Large intestine (tissue), 3 donors: ENCODE measurements around the gene FBXO42. TPM values are rescaled to one million over a fixed set of nuclear protein-coding genes. Genes with fewer than 3 reads are reported as not detected.
A peak's percentile ranks its signal among the peaks of the same experiment; 100 is the strongest.

ENCODE experiments used
- DNase-seq, 2 donors: peaks; one replicate each; pipeline versions ENCODE4 v3.0.0 to v3.0.0-alpha.2; 2013
- H3K27ac ChIP-seq: one replicate; pipeline ENCODE4 v1.5.1; 2013; ENCODE audit warnings: low read length
- H3K27me3 ChIP-seq: 2 replicates; pipeline ENCODE4 v1.6.1; 2013; ENCODE audit warnings: low read length; ENCODE audit not compliant: control insufficient read depth, insufficient read depth
- H3K36me3 ChIP-seq: 2 replicates; pipeline ENCODE4 v1.6.1; 2013; ENCODE audit warnings: low read length; ENCODE audit not compliant: control insufficient read depth, insufficient read depth
- H3K4me1 ChIP-seq: one replicate; pipeline ENCODE4 v1.6.1; 2013; ENCODE audit warnings: low read length; ENCODE audit not compliant: control insufficient read depth, insufficient read depth
- H3K4me3 ChIP-seq: one replicate; pipeline ENCODE4 v1.5.1; 2013; ENCODE audit warnings: low read length
- H3K9me3 ChIP-seq: one replicate; pipeline ENCODE4 v1.6.1; 2013; ENCODE audit warnings: mild to moderate bottlenecking, low read depth, low read length, moderate library complexity; ENCODE audit not compliant: control insufficient read depth
- WGBS: methylation state at CpG from one replicate; pipeline ENCODE4 v1.1.5; 2013; ENCODE audit warnings: low lambda C conversion rate; ENCODE audit not compliant: insufficient coverage; 5-methylcytosine and 5-hydroxymethylcytosine counted together
- polyA plus RNA-seq: library from polyadenylated mRNA; unstranded; fragments of 120-200 nt; gene quantifications from one replicate; pipeline ENCODE4 v1.2.1, GENCODE V29; 2013

Gene FBXO42
- polyA plus RNA-seq, 1 donor: 17.0 TPM

GRCh38 chr1:16294219-16295212 is 57.8 kb downstream of the FBXO42 start:
- peaks cover 23% of the 10 kb centered on the region for H3K36me3 ChIP-seq
- no peaks in the 10 kb centered on the region for H3K9me3 ChIP-seq
- WGBS: no CpG with 5 or more reads among the region's 3 CpGs
- no peak overlapping the region for H3K27ac ChIP-seq
- no peak for DNase-seq
- no peaks in the 10 kb centered on the region for H3K4me1 ChIP-seq
- no peaks in the 10 kb centered on the region for H3K27me3 ChIP-seq
- no peak overlapping the region for H3K4me3 ChIP-seq

- WGBS: no CpG with 5 or more reads among the region's 1 CpG
- Histone ChIP-seq H3K4me3 (no peak overlapping the region), H3K4me1 (no peaks in the 10 kb centered on the region), H3K9me3 (no peaks in the 10 kb centered on the region), H3K27ac (no peak overlapping the region), H3K27me3 (no peaks in the 10 kb centered on the region), H3K36me3 (peaks cover 32% of the 10 kb centered on the region)
- no peak for DNase-seq
Observed at GRCh38 chr1:16293538-16293937, 58.7 kb downstream of the FBXO42 start.

- Histone ChIP-seq H3K4me3 (no peak overlapping the region), H3K9me3 (no peaks in the 10 kb centered on the region), H3K36me3 (peaks cover 31% of the 10 kb centered on the region), H3K27ac (no peak overlapping the region), H3K27me3 (no peaks in the 10 kb centered on the region), H3K4me1 (no peaks in the 10 kb centered on the region)
- DNase-seq: no peak
Observed at GRCh38 chr1:16292739-16293138, 59.5 kb downstream of the FBXO42 start.

- H3K27me3 ChIP-seq: no peaks in the 10 kb centered on the region
- peaks cover 33% of the 10 kb centered on the region for H3K36me3 ChIP-seq
- no peaks in the 10 kb centered on the region for H3K4me1 ChIP-seq
- no peaks in the 10 kb centered on the region for H3K9me3 ChIP-seq
- no peak overlapping the region for H3K4me3 ChIP-seq
- no CpG with 5 or more reads among the region's 3 CpGs for WGBS
- DNase-seq: no peak
- no peak overlapping the region for H3K27ac ChIP-seq
Observed at GRCh38 chr1:16289959-16290358, 62.3 kb downstream of the FBXO42 start.

GRCh38 chr1:16286122-16286521 is 66.2 kb downstream of the FBXO42 start:
- Histone ChIP-seq H3K27me3 (no peaks in the 10 kb centered on the region), H3K36me3 (peaks cover 27% of the 10 kb centered on the region), H3K27ac (no peak overlapping the region), H3K9me3 (no peaks in the 10 kb centered on the region), H3K4me1 (no peaks in the 10 kb centered on the region), H3K4me3 (no peak overlapping the region)
- no CpG with 5 or more reads among the region's 4 CpGs for WGBS
- no peak for DNase-seq

- no peak overlapping the region for H3K4me3 ChIP-seq
- no peaks in the 10 kb centered on the region for H3K4me1 ChIP-seq
- H3K27ac ChIP-seq: no peak overlapping the region
- DNase-seq: no peak
- WGBS: no CpG with 5 or more reads among the region's 2 CpGs
- H3K27me3 ChIP-seq: no peaks in the 10 kb centered on the region
- no peaks in the 10 kb centered on the region for H3K9me3 ChIP-seq
- H3K36me3 ChIP-seq: peaks cover 16% of the 10 kb centered on the region
Observed at GRCh38 chr1:16281765-16282164, 70.5 kb downstream of the FBXO42 start.

GRCh38 chr1:16279186-16279585 is 73.1 kb downstream of the FBXO42 start:
- H3K4me3 ChIP-seq: no peak overlapping the region
- no peaks in the 10 kb centered on the region for H3K4me1 ChIP-seq
- DNase-seq: no peak
- H3K27ac ChIP-seq: no peak overlapping the region
- WGBS: 71% methylated on average over 1 of the region's 2 CpGs
- peaks cover 11% of the 10 kb centered on the region for H3K36me3 ChIP-seq
- H3K27me3 ChIP-seq: no peaks in the 10 kb centered on the region
- no peaks in the 10 kb centered on the region for H3K9me3 ChIP-seq

- H3K9me3 ChIP-seq: no peaks in the 10 kb centered on the region
- H3K36me3 ChIP-seq: peaks cover 9% of the 10 kb centered on the region
- no peak overlapping the region for H3K4me3 ChIP-seq
- H3K27me3 ChIP-seq: no peaks in the 10 kb centered on the region
- H3K4me1 ChIP-seq: no peaks in the 10 kb centered on the region
- WGBS: no CpG with 5 or more reads among the region's 6 CpGs
- H3K27ac ChIP-seq: no peak overlapping the region
- no peak for DNase-seq
Observed at GRCh38 chr1:16276302-16277030, 75.8 kb downstream of the FBXO42 start.

GRCh38 chr1:16275591-16275990 is 76.7 kb downstream of the FBXO42 start:
- no peaks in the 10 kb centered on the region for H3K4me1 ChIP-seq
- H3K36me3 ChIP-seq: peaks cover 7% of the 10 kb centered on the region
- no peaks in the 10 kb centered on the region for H3K9me3 ChIP-seq
- H3K4me3 ChIP-seq: no peak overlapping the region
- H3K27me3 ChIP-seq: no peaks in the 10 kb centered on the region
- H3K27ac ChIP-seq: no peak overlapping the region
- WGBS: no CpG with 5 or more reads among the region's 7 CpGs
- no peak for DNase-seq

- Histone ChIP-seq H3K27me3 (no peaks in the 10 kb centered on the region), H3K27ac (no peak overlapping the region), H3K4me3 (no peak overlapping the region)
Observed at GRCh38 chr1:16267690-16268180, 84.5 kb downstream of the FBXO42 start.

More at GRCh38 chr1:16267690-16268180, 84.5 kb downstream of the FBXO42 start:
- peak in 1 of 2 donors; percentile 54 for DNase-seq
- Histone ChIP-seq H3K9me3 (no peaks in the 10 kb centered on the region), H3K36me3 (peaks cover 2% of the 10 kb centered on the region), H3K4me1 (peaks cover 8% of the 10 kb centered on the region)
